WTC11 (cell line): ENCODE data around the gene KARS1. TPM values are rescaled to one million over a fixed set of nuclear protein-coding genes. Genes with fewer than 3 reads are reported as not detected.

Experiments used
- ATAC-seq: fragments of 200-7000 bp; cut with Tn5 transposase; 2 replicates; pipeline ENCODE4 v1.10.0; 2021; ENCODE audit warnings: mild to moderate bottlenecking, moderate library complexity
- CTCF ChIA-PET: fragments of 300-600 bp; sonication (Branson Sonifier 250); formaldehyde crosslinking; loops from one replicate; lab custom pipeline; 2021; ENCODE audit warnings: antibody characterized with exemption; lab: Charles Lee
- POLR2A ChIA-PET: fragments of 350-600 bp; sonication (Branson Sonifier 250); formaldehyde crosslinking; loops from one replicate; lab custom pipeline; 2021; ENCODE audit warnings: antibody characterized with exemption; lab: Charles Lee
- DNase-seq: peaks from one replicate; pipeline ENCODE4 v3.0.0; 2021; ENCODE audit warnings: low spot score
- H3K27ac Mint-ChIP-seq: 2 replicates; pipeline ENCODE4 v1.8.0; 2021; ENCODE audit warnings: mixed read lengths
- H3K27me3 Mint-ChIP-seq: 2 replicates; pipeline ENCODE4 v1.8.0; 2021; ENCODE audit warnings: low read depth, mild to moderate bottlenecking, moderate library complexity, mixed read lengths
- H3K36me3 Mint-ChIP-seq: 2 replicates; pipeline ENCODE4 v1.8.0; 2021; ENCODE audit warnings: mixed read lengths
- H3K4me1 Mint-ChIP-seq: 2 replicates; pipeline ENCODE4 v1.8.0; 2022; ENCODE audit warnings: mixed read lengths
- H3K4me3 Mint-ChIP-seq: 2 replicates; pipeline ENCODE4 v1.8.0; 2021; ENCODE audit warnings: mild to moderate bottlenecking, moderate library complexity, mixed read lengths
- H3K9me3 Mint-ChIP-seq: 2 replicates; pipeline ENCODE4 v1.8.0; 2021; ENCODE audit warnings: mixed read lengths
- ATF1 ChIP-seq: sonication (generic); formaldehyde crosslinking; IDR thresholded peaks from 2 replicates; pipeline ENCODE4 v1.8.1; 2023; ENCODE audit warnings: mild to moderate bottlenecking, moderate library complexity, missing genetic modification reagents
- CBFB ChIP-seq: sonication (generic); formaldehyde crosslinking; IDR thresholded peaks from 2 replicates; pipeline ENCODE4 v1.8.1; 2022; ENCODE audit warnings: mild to moderate bottlenecking, low read depth, missing genetic modification reagents
- CREM ChIP-seq: sonication (generic); formaldehyde crosslinking; IDR thresholded peaks from 2 replicates; pipeline ENCODE4 v1.8.1; 2022; ENCODE audit warnings: mild to moderate bottlenecking, missing genetic modification reagents, moderate library complexity
- EMX1 ChIP-seq: fragments of 250-450 bp; sonication (Bioruptor Pico); IDR thresholded peaks from 2 replicates; pipeline ENCODE4 v1.8.0; 2021; ENCODE audit warnings: mild to moderate bottlenecking
- GTF2I ChIP-seq: fragments of 250-450 bp; sonication (Bioruptor Pico); conservative IDR thresholded peaks from 2 replicates; pipeline ENCODE4 v1.4.0; 2021; ENCODE audit warnings: mild to moderate bottlenecking
- KAT7 ChIP-seq: sonication (generic); formaldehyde crosslinking; IDR thresholded peaks from 2 replicates; pipeline ENCODE4 v1.8.1; 2023; ENCODE audit warnings: missing genetic modification reagents, mild to moderate bottlenecking, borderline replicate concordance
- NFE2L1 ChIP-seq: sonication (generic); formaldehyde crosslinking; IDR thresholded peaks from 2 replicates; pipeline ENCODE4 v1.8.1; 2023; ENCODE audit warnings: missing genetic modification reagents
- NR2C2 ChIP-seq: sonication (generic); formaldehyde crosslinking; IDR thresholded peaks from 2 replicates; pipeline ENCODE4 v1.8.0; 2022; ENCODE audit warnings: mild to moderate bottlenecking, missing genetic modification reagents
- SMAD4 ChIP-seq: sonication (generic); formaldehyde crosslinking; IDR thresholded peaks from 2 replicates; pipeline ENCODE4 v1.8.0; 2022; ENCODE audit warnings: mild to moderate bottlenecking, missing genetic modification reagents
- SP1 ChIP-seq: sonication (generic); formaldehyde crosslinking; conservative IDR thresholded peaks from 2 replicates; pipeline ENCODE4 v1.8.1; 2022; ENCODE audit warnings: missing genetic modification reagents
- USF2 ChIP-seq: sonication (generic); formaldehyde crosslinking; IDR thresholded peaks from 2 replicates; pipeline ENCODE4 v1.8.1; 2023; ENCODE audit warnings: mild to moderate bottlenecking, missing genetic modification reagents, moderate library complexity
- ZNF219 ChIP-seq: sonication (generic); formaldehyde crosslinking; IDR thresholded peaks from 2 replicates; pipeline ENCODE4 v1.8.0; 2023; ENCODE audit warnings: missing genetic modification reagents, mild to moderate bottlenecking, borderline replicate concordance
- ZNF396 ChIP-seq: fragments of 250-450 bp; sonication (Bioruptor Pico); IDR thresholded peaks from 2 replicates; pipeline ENCODE4 v1.8.0; 2021; ENCODE audit warnings: mild to moderate bottlenecking, moderate library complexity, borderline replicate concordance
- total RNA-seq: library from RNA; stranded (reverse); gene quantifications from 3 replicates; pipeline ENCODE4 v1.2.3, GENCODE V29; 2021
- TF ChIP-seq, protein P1 (sequence below): fragments of 250-450 bp; sonication (Bioruptor Pico); IDR thresholded peaks from 2 replicates; pipeline ENCODE4 v2.1.2; 2022; ENCODE audit warnings: mild to moderate bottlenecking, moderate library complexity
- TF ChIP-seq, protein P2 (sequence below): sonication (generic); formaldehyde crosslinking; IDR thresholded peaks from 2 replicates; pipeline ENCODE4 v1.8.1; 2023; ENCODE audit warnings: mild to moderate bottlenecking, missing genetic modification reagents, moderate library complexity
- TF ChIP-seq, protein P3 (sequence below): sonication (generic); formaldehyde crosslinking; IDR thresholded peaks from 2 replicates; pipeline ENCODE4 v1.8.0; 2023; ENCODE audit warnings: missing genetic modification reagents, mild to moderate bottlenecking, borderline replicate concordance

Gene KARS1
- total RNA-seq, 1 experiment from 2014 or later, result 199 TPM

GRCh38 chr16:75584108-75584507 lies 63.4 kb downstream of the KARS1 start:
- no peak overlapping the region for H3K4me3 Mint-ChIP-seq
- POLR2A ChIA-PET, result interaction anchor here (0.5 kb wide), 1 partner anchor 67 kb away, joined by 4 read pairs; no protein-coding TSS in a partner anchor

DNA sequence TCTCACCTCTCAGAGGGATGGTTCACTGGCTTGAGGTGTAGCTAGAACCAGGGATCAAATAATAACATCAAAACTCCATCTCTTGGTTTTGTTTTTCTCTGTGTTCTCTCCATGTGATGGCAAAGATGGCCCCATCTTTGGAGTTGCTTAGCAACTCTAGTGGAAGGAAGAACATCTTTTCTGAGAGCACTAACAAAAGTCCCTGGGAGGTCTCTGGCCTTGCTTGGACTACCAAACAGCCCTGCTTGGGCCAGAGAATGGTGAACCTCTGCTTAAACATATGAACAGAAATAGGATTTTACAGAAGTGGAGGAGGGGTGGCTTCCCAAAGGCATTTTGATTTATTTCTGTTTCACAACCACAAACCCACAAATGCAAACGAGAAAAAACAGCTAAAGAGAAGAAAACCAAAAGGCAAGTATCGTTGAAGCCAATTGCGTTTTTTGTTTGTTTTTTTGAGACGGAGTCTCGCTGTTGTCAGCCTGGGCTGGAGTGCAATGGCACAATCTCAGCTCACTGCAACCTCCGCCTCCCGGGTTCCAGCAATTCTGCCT lies 68.1 kb downstream of the KARS1 start:
- peaks cover 16% of the 10 kb centered on the region for H3K4me1 Mint-ChIP-seq
- peak overlapping the region; percentile 45; the same call in 1 of the 2 replicates for H3K27ac Mint-ChIP-seq
- CTCF ChIA-PET, result interaction anchor here (0.5 kb wide), 1 partner anchor 62 kb away, joined by 3 read pairs; no protein-coding TSS in a partner anchor

More at GRCh38 chr16:75584108-75584507, 63.4 kb downstream of the KARS1 start:
- DNase-seq (no peak), ATAC-seq (no peak)
- CTCF ChIA-PET, result no interaction called here
- Mint-ChIP-seq H3K27me3 (no peaks in the 10 kb centered on the region), H3K36me3 (peaks cover 4% of the 10 kb centered on the region; the same call in 1 of the 2 replicates), H3K4me1 (peaks cover 4% of the 10 kb centered on the region), H3K27ac (no peak overlapping the region), H3K9me3 (no peaks in the 10 kb centered on the region)
- no peak for TF ChIP-seq GTF2I (CRISPR knock-in tag)
- TF ChIP-seq ATF1 (CRISPR knock-in tag), result no peak
- TF ChIP-seq CREM, result no peak
- no peak for TF ChIP-seq ZNF219
- TF ChIP-seq KAT7 (CRISPR knock-in tag), result no peak
- TF ChIP-seq, protein P1, sequence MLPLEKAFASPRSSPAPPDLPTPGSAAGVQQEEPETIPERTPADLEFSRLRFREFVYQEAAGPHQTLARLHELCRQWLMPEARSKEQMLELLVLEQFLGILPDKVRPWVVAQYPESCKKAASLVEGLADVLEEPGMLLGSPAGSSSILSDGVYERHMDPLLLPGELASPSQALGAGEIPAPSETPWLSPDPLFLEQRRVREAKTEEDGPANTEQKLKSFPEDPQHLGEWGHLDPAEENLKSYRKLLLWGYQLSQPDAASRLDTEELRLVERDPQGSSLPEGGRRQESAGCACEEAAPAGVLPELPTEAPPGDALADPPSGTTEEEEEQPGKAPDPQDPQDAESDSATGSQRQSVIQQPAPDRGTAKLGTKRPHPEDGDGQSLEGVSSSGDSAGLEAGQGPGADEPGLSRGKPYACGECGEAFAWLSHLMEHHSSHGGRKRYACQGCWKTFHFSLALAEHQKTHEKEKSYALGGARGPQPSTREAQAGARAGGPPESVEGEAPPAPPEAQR (CRISPR knock-in tag), result no peak
- TF ChIP-seq SMAD4 (CRISPR knock-in tag), result no peak
- no peak for TF ChIP-seq SP1
- TF ChIP-seq EMX1, result no peak
- TF ChIP-seq NFE2L1 (CRISPR knock-in tag), result no peak
- TF ChIP-seq, protein P2, sequence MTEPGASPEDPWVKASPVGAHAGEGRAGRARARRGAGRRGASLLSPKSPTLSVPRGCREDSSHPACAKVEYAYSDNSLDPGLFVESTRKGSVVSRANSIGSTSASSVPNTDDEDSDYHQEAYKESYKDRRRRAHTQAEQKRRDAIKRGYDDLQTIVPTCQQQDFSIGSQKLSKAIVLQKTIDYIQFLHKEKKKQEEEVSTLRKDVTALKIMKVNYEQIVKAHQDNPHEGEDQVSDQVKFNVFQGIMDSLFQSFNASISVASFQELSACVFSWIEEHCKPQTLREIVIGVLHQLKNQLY, result no peak

More for the DNA sequence above, 68.1 kb downstream of the KARS1 start:
- POLR2A ChIA-PET, result interaction anchor here (0.6 kb wide), 1 partner anchor 19 kb away, joined by 5 read pairs; no protein-coding TSS in a partner anchor
- no peak for TF ChIP-seq USF2 (CRISPR knock-in tag)
- no peak for TF ChIP-seq CBFB (CRISPR knock-in tag)
- TF ChIP-seq, protein P3, sequence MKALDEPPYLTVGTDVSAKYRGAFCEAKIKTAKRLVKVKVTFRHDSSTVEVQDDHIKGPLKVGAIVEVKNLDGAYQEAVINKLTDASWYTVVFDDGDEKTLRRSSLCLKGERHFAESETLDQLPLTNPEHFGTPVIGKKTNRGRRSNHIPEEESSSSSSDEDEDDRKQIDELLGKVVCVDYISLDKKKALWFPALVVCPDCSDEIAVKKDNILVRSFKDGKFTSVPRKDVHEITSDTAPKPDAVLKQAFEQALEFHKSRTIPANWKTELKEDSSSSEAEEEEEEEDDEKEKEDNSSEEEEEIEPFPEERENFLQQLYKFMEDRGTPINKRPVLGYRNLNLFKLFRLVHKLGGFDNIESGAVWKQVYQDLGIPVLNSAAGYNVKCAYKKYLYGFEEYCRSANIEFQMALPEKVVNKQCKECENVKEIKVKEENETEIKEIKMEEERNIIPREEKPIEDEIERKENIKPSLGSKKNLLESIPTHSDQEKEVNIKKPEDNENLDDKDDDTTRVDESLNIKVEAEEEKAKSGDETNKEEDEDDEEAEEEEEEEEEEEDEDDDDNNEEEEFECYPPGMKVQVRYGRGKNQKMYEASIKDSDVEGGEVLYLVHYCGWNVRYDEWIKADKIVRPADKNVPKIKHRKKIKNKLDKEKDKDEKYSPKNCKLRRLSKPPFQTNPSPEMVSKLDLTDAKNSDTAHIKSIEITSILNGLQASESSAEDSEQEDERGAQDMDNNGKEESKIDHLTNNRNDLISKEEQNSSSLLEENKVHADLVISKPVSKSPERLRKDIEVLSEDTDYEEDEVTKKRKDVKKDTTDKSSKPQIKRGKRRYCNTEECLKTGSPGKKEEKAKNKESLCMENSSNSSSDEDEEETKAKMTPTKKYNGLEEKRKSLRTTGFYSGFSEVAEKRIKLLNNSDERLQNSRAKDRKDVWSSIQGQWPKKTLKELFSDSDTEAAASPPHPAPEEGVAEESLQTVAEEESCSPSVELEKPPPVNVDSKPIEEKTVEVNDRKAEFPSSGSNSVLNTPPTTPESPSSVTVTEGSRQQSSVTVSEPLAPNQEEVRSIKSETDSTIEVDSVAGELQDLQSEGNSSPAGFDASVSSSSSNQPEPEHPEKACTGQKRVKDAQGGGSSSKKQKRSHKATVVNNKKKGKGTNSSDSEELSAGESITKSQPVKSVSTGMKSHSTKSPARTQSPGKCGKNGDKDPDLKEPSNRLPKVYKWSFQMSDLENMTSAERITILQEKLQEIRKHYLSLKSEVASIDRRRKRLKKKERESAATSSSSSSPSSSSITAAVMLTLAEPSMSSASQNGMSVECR, result no peak
- no peak for TF ChIP-seq NR2C2 (CRISPR knock-in tag)
- TF ChIP-seq ZNF396 (CRISPR knock-in tag), result no peak
- H3K27me3 Mint-ChIP-seq, result no peaks in the 10 kb centered on the region
- H3K4me3 Mint-ChIP-seq, result no peak overlapping the region
- ATAC-seq, result no peak
- peaks cover 34% of the 10 kb centered on the region for H3K36me3 Mint-ChIP-seq
- DNase-seq, result no peak
- H3K9me3 Mint-ChIP-seq, result no peaks in the 10 kb centered on the region
